CD4-positive, alpha-beta memory T cell (primary cell): ENCODE data around the gene ZSWIM1. TPM values are rescaled to one million over a fixed set of nuclear protein-coding genes. Genes with fewer than 3 reads are reported as not detected.

Source experiments
- CTCF ChIA-PET: fragments of 350-600 bp; sonication (Branson Sonifier 250); formaldehyde crosslinking; loops from one replicate; lab custom pipeline; 2021; ENCODE audit warnings: inconsistent platforms; ENCODE audit not compliant: partially characterized antibody; lab: Charles Lee
- POLR2A ChIA-PET: fragments of 350-600 bp; sonication (Branson Sonifier 250); formaldehyde crosslinking; loops from one replicate; lab custom pipeline; 2021; ENCODE audit not compliant: partially characterized antibody; lab: Charles Lee
- DNase-seq, 5 donors: peaks; one replicate each; pipeline versions ENCODE4 v3.0.0 to v3.0.0-alpha.2; 2020 to 2022; ENCODE audit warnings: mixed read lengths in 1 of 5
- H3K27ac ChIP-seq: one replicate; pipeline ENCODE4 v1.7.0; 2013; ENCODE audit warnings: low read depth, low read length
- H3K27me3 ChIP-seq: 2 replicates; pipeline ENCODE4 v1.7.0; 2013; ENCODE audit warnings: mild to moderate bottlenecking, low read length, moderate library complexity; ENCODE audit not compliant: insufficient read depth
- H3K36me3 ChIP-seq: 2 replicates; pipeline ENCODE4 v1.7.0; 2013; ENCODE audit warnings: mild to moderate bottlenecking, low read length, moderate library complexity; ENCODE audit not compliant: insufficient read depth
- H3K4me1 ChIP-seq: 2 replicates; pipeline ENCODE4 v1.7.0; 2013; ENCODE audit warnings: mild to moderate bottlenecking, low read length, moderate library complexity; ENCODE audit not compliant: insufficient read depth
- H3K4me3 ChIP-seq, 2 donors: one replicate each; pipeline ENCODE4 v1.7.0; 2013; ENCODE audit warnings: low read length in 2 of 2, mild to moderate bottlenecking in 1 of 2
- H3K9me3 ChIP-seq, 2 donors: one replicate each; pipeline ENCODE4 v1.7.0; 2013; ENCODE audit warnings: low read length in 2 of 2, control low read depth in 1 of 2; ENCODE audit not compliant: control insufficient read depth in 1 of 2
- H3K27ac Mint-ChIP-seq, 7 donors: one replicate each; pipeline ENCODE4 v1.8.0; 2020 to 2021; ENCODE audit warnings: mixed read lengths in 7 of 7, mild to moderate bottlenecking in 6 of 7, inconsistent platforms in 3 of 7, moderate library complexity in 3 of 7
- H3K27me3 Mint-ChIP-seq, 2 donors: one replicate each; pipeline ENCODE4 v1.8.0; 2020 to 2021; ENCODE audit warnings: mixed read lengths in 2 of 2
- H3K36me3 Mint-ChIP-seq, 2 donors: one replicate each; pipeline ENCODE4 v1.8.0; 2020 to 2021; ENCODE audit warnings: mixed read lengths in 2 of 2, inconsistent platforms in 1 of 2, mild to moderate bottlenecking in 1 of 2
- H3K4me1 Mint-ChIP-seq, 4 donors: one replicate each; pipeline ENCODE4 v1.8.0; 2020 to 2021; ENCODE audit warnings: mixed read lengths in 4 of 4, mild to moderate bottlenecking in 1 of 4
- H3K4me3 Mint-ChIP-seq, 8 donors: one replicate each; pipeline ENCODE4 v1.8.0; 2020 to 2021; ENCODE audit warnings: mixed read lengths in 8 of 8, mild to moderate bottlenecking in 7 of 8, moderate library complexity in 6 of 8, inconsistent platforms in 3 of 8
- H3K9me3 Mint-ChIP-seq, 8 donors: one replicate each; pipeline ENCODE4 v1.8.0; 2020 to 2021; ENCODE audit warnings: mixed read lengths in 8 of 8, mild to moderate bottlenecking in 5 of 8, inconsistent platforms in 3 of 8, moderate library complexity in 1 of 8
- intact Hi-C: fragments of 100-400 bp; cut with micrococcal nuclease; formaldehyde crosslinking; loops from one replicate; pipeline ENCODE4 v1.15.1; 2023
- polyA plus RNA-seq, 2 donors: library from polyadenylated mRNA; unstranded; fragments of 300-500 nt; fragmentation: Illumina TruSeq; gene quantifications; one replicate each; pipeline ENCODE4 v1.2.3, GENCODE V29; 2021
- total RNA-seq, 2 experiments: library from RNA; stranded (reverse); gene quantifications; one replicate each; pipeline ENCODE4 v1.2.3, GENCODE V29; 2021

Gene ZSWIM1
- total and polyA plus RNA-seq, 4 experiments from 2014 or later, result 0.86 to 18.5 (median 13.4) TPM

GRCh38 chr20:45892828-45893500, 11.9 kb downstream of the ZSWIM1 start:
- Mint-ChIP-seq H3K9me3 (peaks cover 0 to 5% (median 0%) of the 10 kb centered on the region in 8 donors), H3K27me3 (no peaks in the 10 kb centered on the region), H3K4me1 (peaks cover 19 to 43% (median 32%) of the 10 kb centered on the region in 4 donors), H3K27ac (peak overlapping the region in 5 of 7 donors; percentile 75 to 92 (median 89)), H3K4me3 (peak overlapping the region; percentile 91 to 97 (median 93)), H3K36me3 (peaks cover 0 to 27% of the 10 kb centered on the region in 2 donors)
- H3K9me3 ChIP-seq, result no peaks in the 10 kb centered on the region
- H3K27ac ChIP-seq, result no peak overlapping the region
- H3K4me1 ChIP-seq, result peaks cover 37% of the 10 kb centered on the region
- H3K27me3 ChIP-seq, result no peaks in the 10 kb centered on the region
- intact Hi-C loops, result no loop called here
- CTCF ChIA-PET, result interaction anchor here (0.5 to 3.5 kb wide), 10 partner anchors 11 to 122 kb away, joined by 3 to 15 read pairs (median 4); partner anchors contain the start of genes DNTTIP1, PCIF1 and WFDC3
- peak in 1 of 5 donors; percentile 14 for DNase-seq
- H3K36me3 ChIP-seq, result peaks cover 17% of the 10 kb centered on the region
- POLR2A ChIA-PET, result interaction anchor here (0.7 to 9.9 kb wide), 9 partner anchors 9 to 112 kb away, joined by 3 to 141 read pairs (median 5); partner anchors contain the start of genes ACOT8, PCIF1, ZNF335 and ZSWIM1
- no peak overlapping the region for H3K4me3 ChIP-seq

DNA sequence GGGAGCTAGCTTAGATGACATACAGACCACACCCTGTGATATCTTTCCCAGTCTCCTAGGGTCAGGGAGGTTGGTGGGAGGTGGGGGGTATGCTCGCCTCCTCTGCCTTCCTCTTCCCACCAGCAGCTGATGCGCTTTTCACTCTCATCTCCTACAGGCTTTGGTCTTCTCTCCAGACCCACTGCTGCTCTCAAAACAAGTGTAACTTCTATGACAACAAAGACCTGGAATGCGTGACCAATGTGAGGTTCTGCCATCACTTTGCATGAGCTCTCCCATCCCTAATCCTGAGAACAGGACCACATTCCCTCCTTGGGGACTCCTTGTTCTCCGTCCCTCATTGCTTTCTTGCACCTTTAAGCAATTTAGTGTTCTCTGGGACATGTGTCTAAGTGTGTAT, 12.8 kb downstream of the ZSWIM1 start:
- CTCF ChIA-PET, result interaction anchor here (0.5 to 3.5 kb wide), 4 partner anchors 37 to 1508 kb away, joined by 3 to 15 read pairs (median 3); no protein-coding TSS in a partner anchor
- peak overlapping the region in 6 of 8 donors; percentile 39 to 69 (median 52) for H3K4me3 Mint-ChIP-seq
- H3K36me3 ChIP-seq, result peaks cover 20% of the 10 kb centered on the region
- peaks cover 0 to 5% (median 0%) of the 10 kb centered on the region in 8 donors for H3K9me3 Mint-ChIP-seq
- H3K4me1 Mint-ChIP-seq, result peaks cover 19 to 43% (median 32%) of the 10 kb centered on the region in 4 donors
- POLR2A ChIA-PET, result interaction anchor here (5.0 to 9.9 kb wide), 2 partner anchors 41 to 78 kb away, joined by 44 to 141 read pairs; partner anchors contain the start of genes PCIF1 and ZNF335
- no peaks in the 10 kb centered on the region for H3K27me3 ChIP-seq
- H3K27ac Mint-ChIP-seq, result peak overlapping the region in 5 of 7 donors; percentile 25 to 89 (median 69)
- no peak overlapping the region for H3K27ac ChIP-seq
- intact Hi-C loops, result loop anchor here (1.0 kb wide), 1 partner anchor 98 kb away; no protein-coding TSS in a partner anchor
- H3K9me3 ChIP-seq, result no peaks in the 10 kb centered on the region
- peaks cover 37% of the 10 kb centered on the region for H3K4me1 ChIP-seq
- no peak for DNase-seq
- no peaks in the 10 kb centered on the region for H3K27me3 Mint-ChIP-seq
- no peak overlapping the region for H3K4me3 ChIP-seq
- peaks cover under 1 to 32% of the 10 kb centered on the region in 2 donors for H3K36me3 Mint-ChIP-seq

GRCh38 chr20:45894797-45895196, 13.8 kb downstream of the ZSWIM1 start:
- intact Hi-C loops, result loop anchor here (1.0 kb wide), 1 partner anchor 98 kb away; no protein-coding TSS in a partner anchor
- H3K36me3 ChIP-seq, result peaks cover 20% of the 10 kb centered on the region
- H3K4me1 ChIP-seq, result peaks cover 36% of the 10 kb centered on the region
- no peaks in the 10 kb centered on the region for H3K9me3 ChIP-seq
- H3K4me3 ChIP-seq, result no peak overlapping the region
- H3K27me3 ChIP-seq, result no peaks in the 10 kb centered on the region
- Mint-ChIP-seq H3K4me1 (peaks cover 21 to 39% (median 32%) of the 10 kb centered on the region in 4 donors), H3K27ac (peak overlapping the region in 1 of 7 donors; percentile 35), H3K4me3 (peak overlapping the region in 1 of 8 donors; percentile 43), H3K9me3 (peaks cover 0 to 5% (median 0%) of the 10 kb centered on the region in 8 donors), H3K36me3 (peaks cover 4 to 35% of the 10 kb centered on the region in 2 donors), H3K27me3 (no peaks in the 10 kb centered on the region)
- H3K27ac ChIP-seq, result no peak overlapping the region
- ChIA-PET CTCF (no interaction called here), POLR2A (interaction anchor here (9.9 kb wide), 1 partner anchor 40 kb away, joined by 141 read pairs; the partner anchor contains the start of gene PCIF1)
- no peak for DNase-seq

DNA sequence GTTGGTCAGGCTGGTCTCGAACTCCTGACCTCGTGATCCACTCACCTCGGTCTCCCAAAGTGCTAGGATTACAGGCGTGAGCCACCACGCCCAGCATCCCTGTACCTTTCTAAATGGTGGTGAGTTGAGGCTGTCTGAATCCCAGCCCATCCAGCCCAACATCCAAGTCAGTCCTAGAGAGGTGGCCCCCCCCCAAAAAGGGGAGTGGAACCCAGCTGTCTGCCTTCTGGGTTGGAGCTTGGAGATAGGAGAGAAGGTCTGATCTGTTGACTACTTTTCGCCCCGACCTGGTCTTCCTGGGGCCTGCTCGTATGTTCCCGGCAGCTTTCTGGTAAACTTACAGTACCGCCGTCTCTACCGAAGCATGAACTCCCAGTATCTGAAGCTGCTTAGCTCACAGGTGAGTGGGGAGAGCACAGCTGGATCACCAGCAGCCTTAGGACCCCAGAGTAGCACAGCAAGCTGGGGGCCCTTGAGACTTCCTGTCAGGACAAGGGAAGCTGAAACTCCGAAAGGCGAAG, 15.7 kb downstream of the ZSWIM1 start:
- Histone ChIP-seq H3K36me3 (peaks cover 20% of the 10 kb centered on the region), H3K27me3 (no peaks in the 10 kb centered on the region), H3K9me3 (no peaks in the 10 kb centered on the region), H3K4me1 (peaks cover 26% of the 10 kb centered on the region), H3K27ac (no peak overlapping the region), H3K4me3 (no peak overlapping the region)
- CTCF ChIA-PET, result no interaction called here
- H3K27ac Mint-ChIP-seq, result no peak overlapping the region
- H3K36me3 Mint-ChIP-seq, result peaks cover 4 to 32% of the 10 kb centered on the region in 2 donors
- intact Hi-C loops, result no loop called here
- no peak for DNase-seq
- no peak overlapping the region for H3K4me3 Mint-ChIP-seq
- H3K9me3 Mint-ChIP-seq, result peaks cover 0 to 2% (median 0%) of the 10 kb centered on the region in 8 donors
- POLR2A ChIA-PET, result interaction anchor here (0.8 to 1.7 kb wide), 3 partner anchors 28 to 40 kb away, joined by 3 to 6 read pairs (median 3); no protein-coding TSS in a partner anchor
- no peaks in the 10 kb centered on the region for H3K27me3 Mint-ChIP-seq
- peaks cover 16 to 30% (median 22%) of the 10 kb centered on the region in 4 donors for H3K4me1 Mint-ChIP-seq

- peaks cover 0 to 2% (median 0%) of the 10 kb centered on the region in 8 donors for H3K9me3 Mint-ChIP-seq
- peaks cover 4 to 30% of the 10 kb centered on the region in 2 donors for H3K36me3 Mint-ChIP-seq
- no peak overlapping the region for H3K4me3 ChIP-seq
- no peak overlapping the region for H3K27ac ChIP-seq
- peaks cover 20% of the 10 kb centered on the region for H3K4me1 ChIP-seq
- H3K27ac Mint-ChIP-seq, result no peak overlapping the region
- H3K4me1 Mint-ChIP-seq, result peaks cover 11 to 24% (median 17%) of the 10 kb centered on the region in 4 donors
- CTCF ChIA-PET, result no interaction called here
- H3K4me3 Mint-ChIP-seq, result no peak overlapping the region
- H3K27me3 ChIP-seq, result no peaks in the 10 kb centered on the region
- POLR2A ChIA-PET, result interaction anchor here (1.0 to 1.7 kb wide), 2 partner anchors 27 to 38 kb away, joined by 3 to 6 read pairs; no protein-coding TSS in a partner anchor
- no peaks in the 10 kb centered on the region for H3K9me3 ChIP-seq
- H3K27me3 Mint-ChIP-seq, result no peaks in the 10 kb centered on the region
- H3K36me3 ChIP-seq, result peaks cover 20% of the 10 kb centered on the region
- DNase-seq, result no peak
- intact Hi-C loops, result no loop called here
Observed at GRCh38 chr20:45897289-45897688, 16.3 kb downstream of the ZSWIM1 start.

GRCh38 chr20:45897692-45898091, 16.7 kb downstream of the ZSWIM1 start:
- Mint-ChIP-seq H3K36me3 (peaks cover 4 to 30% of the 10 kb centered on the region in 2 donors), H3K27ac (peak overlapping the region in 1 of 7 donors; percentile 60), H3K4me3 (no peak overlapping the region), H3K9me3 (peaks cover 0 to 2% (median 0%) of the 10 kb centered on the region in 8 donors), H3K4me1 (peaks cover 7 to 20% (median 13%) of the 10 kb centered on the region in 4 donors), H3K27me3 (no peaks in the 10 kb centered on the region)
- no peak overlapping the region for H3K4me3 ChIP-seq
- POLR2A ChIA-PET, result interaction anchor here (1.0 to 1.9 kb wide), 3 partner anchors 17 to 37 kb away, joined by 3 to 7 read pairs (median 6); partner anchors contain the start of gene ZSWIM1
- H3K4me1 ChIP-seq, result peaks cover 16% of the 10 kb centered on the region
- no peaks in the 10 kb centered on the region for H3K9me3 ChIP-seq
- no peak for DNase-seq
- no peak overlapping the region for H3K27ac ChIP-seq
- H3K36me3 ChIP-seq, result peaks cover 20% of the 10 kb centered on the region
- intact Hi-C loops, result no loop called here
- CTCF ChIA-PET, result no interaction called here
- H3K27me3 ChIP-seq, result no peaks in the 10 kb centered on the region
